Measurements from ENCODE around the gene CANT1.

CANT1 gene

DNA sequence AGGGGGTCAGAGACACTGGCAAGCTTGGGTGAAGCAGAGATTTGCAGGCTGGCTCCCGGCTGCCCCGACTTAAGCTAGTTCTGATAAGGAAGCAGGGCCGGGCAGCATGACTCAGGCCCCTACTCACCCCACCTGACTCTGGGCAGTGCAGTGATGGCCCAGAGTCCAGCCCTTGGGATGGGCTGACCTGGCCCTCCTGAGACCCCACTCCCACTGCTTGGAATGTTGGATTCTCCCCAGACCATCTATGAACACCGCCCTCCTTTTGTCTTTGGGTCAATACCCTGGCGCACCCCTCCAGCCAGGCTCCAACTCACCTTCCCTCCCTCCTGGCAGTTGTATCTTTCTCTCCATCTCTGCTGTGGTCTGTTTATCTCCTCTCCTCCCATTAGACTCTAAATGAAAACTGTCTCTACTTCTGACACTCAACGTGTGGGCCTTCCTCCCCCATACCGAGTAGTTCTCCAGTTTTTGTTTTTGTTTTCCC lies 50.9 kb downstream of the CANT1 start:
- no peak for DNase-seq (ENCODE audit: low read depth)
- no peak for TF ChIP-seq CTCF (conservative IDR thresholded peaks at IDR 0.05; ENCODE audit: low read depth, low read length)
- no peak overlapping the region for H3K4me3 ChIP-seq (ENCODE audit: low read depth, low read length)

GRCh38 chr17:78957128-78957527 lies 52.4 kb downstream of the CANT1 start:
- no peak for TF ChIP-seq CTCF (conservative IDR thresholded peaks at IDR 0.05; ENCODE audit: low read depth, low read length)
- peak; percentile 47 for DNase-seq (ENCODE audit: low read depth)

GRCh38 chr17:78956254-78956653 lies 53.3 kb downstream of the CANT1 start:
- no peak overlapping the region for H3K4me3 ChIP-seq (ENCODE audit: low read depth, low read length)
- no peak for TF ChIP-seq CTCF (conservative IDR thresholded peaks at IDR 0.05; ENCODE audit: low read depth, low read length)
- DNase-seq (ENCODE audit: low read depth), result no peak

More at GRCh38 chr17:78957128-78957527, 52.4 kb downstream of the CANT1 start:
- no peak overlapping the region for H3K4me3 ChIP-seq (ENCODE audit: low read depth, low read length)

DNA sequence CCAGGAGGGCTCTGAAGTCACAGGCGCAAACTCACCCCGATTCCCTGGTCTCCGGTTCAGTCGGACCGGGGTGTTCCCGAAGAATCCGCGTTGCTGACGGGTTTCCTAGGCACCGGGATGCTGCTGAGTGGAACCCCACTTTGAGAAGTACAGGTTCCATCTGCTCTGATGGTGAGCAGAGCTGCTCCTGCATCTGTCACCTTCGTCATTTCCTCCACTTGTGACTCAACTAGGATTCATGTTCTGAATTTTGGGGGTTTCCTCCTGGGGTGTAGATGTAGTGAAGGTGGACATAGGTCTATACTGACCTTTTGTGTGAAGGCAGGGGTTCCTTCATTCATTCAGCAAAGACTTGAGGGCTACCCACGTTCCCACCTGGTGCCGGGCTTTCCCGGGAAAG lies 54.9 kb downstream of the CANT1 start:
- TF ChIP-seq CTCF (conservative IDR thresholded peaks at IDR 0.05; ENCODE audit: low read depth, low read length), result no peak
- DNase-seq (ENCODE audit: low read depth), result no peak
- no peak overlapping the region for H3K4me3 ChIP-seq (ENCODE audit: low read depth, low read length)

DNA sequence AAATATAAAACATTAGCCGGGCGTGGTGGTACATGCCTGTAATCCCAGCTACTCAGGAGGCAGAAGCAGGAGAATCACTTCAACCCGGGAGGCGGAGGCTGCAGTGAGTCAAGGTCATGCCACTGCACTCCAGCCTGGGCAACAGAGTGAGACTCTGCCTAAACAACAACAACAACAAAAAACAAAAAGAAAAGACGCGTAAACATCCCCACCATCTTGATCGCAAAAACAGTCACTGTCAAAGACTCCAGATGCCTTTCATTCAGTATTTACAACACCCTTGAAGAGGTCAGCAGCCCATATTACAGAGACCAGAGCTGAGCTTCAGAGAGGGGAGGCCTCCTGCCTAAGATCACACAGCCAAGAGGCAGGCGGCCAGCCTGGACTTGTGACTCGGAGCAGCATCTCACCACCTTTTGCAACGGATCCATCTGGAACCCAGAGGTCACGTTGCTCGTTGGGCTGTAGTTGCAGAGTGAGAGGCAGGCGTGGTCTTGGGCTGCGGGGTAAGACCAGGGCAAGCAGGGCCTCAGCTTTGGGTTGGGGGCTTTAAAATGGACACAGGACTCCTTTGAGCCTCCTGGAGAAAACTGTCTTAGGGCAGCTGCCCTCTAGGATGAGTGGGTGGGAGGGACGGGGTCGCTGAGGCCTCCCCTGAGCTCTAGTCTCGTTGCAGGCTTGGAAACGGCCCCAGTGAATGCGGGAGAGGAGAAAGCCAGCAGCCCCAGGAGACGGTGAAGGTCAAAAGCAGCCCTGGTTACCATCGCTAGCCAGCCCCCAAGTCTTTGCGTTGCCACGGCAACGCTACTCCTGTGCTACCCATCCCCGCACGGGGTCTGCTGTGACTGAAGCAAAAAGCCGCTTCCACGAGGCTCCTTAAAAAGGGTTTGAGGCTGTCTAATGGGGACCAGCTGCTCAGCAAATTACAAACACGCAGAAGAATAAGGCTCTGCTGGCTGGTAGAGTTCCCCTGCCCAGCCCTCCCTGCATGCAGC lies 55.9 kb downstream of the CANT1 start:
- no peak for TF ChIP-seq CTCF (conservative IDR thresholded peaks at IDR 0.05; ENCODE audit: low read depth, low read length)
- H3K4me3 ChIP-seq (ENCODE audit: low read depth, low read length), result no peak overlapping the region
- DNase-seq (ENCODE audit: low read depth), result peak; percentile 67

DNA sequence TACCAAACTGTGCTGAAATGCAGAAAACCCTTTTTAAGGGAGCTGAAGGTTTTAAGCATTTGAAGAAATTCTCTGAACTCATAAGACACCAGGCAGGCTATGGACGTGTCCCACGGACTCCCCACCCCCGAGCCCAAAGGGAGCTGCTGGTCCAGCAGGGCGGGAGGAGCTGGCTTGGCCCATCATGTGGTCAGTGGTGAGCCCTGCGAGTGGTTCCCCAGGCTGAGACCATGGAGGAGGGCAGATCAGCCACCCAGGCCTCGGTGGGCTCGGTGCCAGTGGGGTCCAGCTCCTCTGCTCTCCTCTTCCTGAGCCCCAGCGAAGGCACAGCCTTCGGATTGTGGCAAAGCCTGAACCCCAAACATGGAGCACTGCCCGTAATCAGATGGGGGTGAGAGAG lies 56.9 kb downstream of the CANT1 start:
- H3K4me3 ChIP-seq (ENCODE audit: low read depth, low read length), result no peak overlapping the region
- DNase-seq (ENCODE audit: low read depth), result peak; percentile 25
- TF ChIP-seq CTCF (conservative IDR thresholded peaks at IDR 0.05; ENCODE audit: low read depth, low read length), result no peak
